RPMI7951 (cell line): ENCODE results near the gene TGFBR3. TPM values are rescaled to one million over a fixed set of nuclear protein-coding genes. Genes with fewer than 3 reads are reported as not detected.

ENCODE experiments used
- DNase-seq: peaks from one replicate; pipeline ENCODE4 v3.0.0-alpha.2; 2012; ENCODE audit warnings: low read depth
- total RNA-seq: library from RNA; depleted of rRNA; stranded (reverse); fragments of >200 nt; shearing (Covaris generic); gene quantifications from 2 replicates; pipeline ENCODE4 v1.2.3, GENCODE V29; 2014; rRNA removed

The TGFBR3 gene
- total RNA-seq, 1 experiment from 2014 or later, result 7.3 TPM

DNA sequence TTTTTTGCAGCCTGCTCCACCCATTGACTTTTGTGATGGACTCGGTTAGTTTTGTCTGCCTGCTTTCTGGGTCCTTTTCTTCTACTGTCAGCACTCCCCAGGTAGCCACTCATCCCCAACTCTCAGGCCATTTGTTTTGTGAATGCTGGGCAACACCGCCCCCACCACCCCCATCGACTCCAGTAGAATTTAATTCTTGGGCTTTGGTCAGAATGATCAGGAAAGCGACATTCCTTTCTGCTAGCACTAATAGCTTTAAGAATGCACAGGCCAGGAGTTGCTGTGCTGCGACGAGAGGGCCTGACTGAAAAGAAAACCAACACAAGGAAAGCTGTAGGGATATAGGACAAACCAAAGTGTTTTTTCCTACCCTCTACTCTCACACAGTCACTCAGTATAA lies 240.9 kb downstream of the TGFBR3 start:
- DNase-seq, result no peak

DNA sequence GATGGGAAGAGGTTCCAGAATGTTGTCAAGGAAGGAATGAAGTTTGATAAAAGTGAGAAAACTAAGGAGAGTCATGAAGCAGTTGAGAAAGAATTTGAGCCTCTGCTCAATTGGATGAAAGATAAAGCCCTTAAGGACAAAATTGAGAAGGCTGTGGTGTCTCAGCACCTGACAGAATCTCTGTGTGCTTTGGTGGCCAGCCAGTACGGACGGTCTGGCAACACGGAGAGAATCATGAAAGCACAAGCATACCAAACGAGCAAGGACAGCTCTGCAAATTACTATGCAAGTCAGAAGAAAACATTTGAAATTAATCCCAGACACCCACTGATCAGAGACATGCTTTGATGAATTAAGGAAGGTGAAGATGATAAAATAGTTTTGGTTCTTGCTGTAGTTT lies 242.5 kb downstream of the TGFBR3 start:
- DNase-seq, result no peak

GRCh38 chr1:91640877-91641526 lies 244.9 kb downstream of the TGFBR3 start:
- no peak for DNase-seq

GRCh38 chr1:91637539-91637994 lies 248.4 kb downstream of the TGFBR3 start:
- DNase-seq, result no peak

DNA sequence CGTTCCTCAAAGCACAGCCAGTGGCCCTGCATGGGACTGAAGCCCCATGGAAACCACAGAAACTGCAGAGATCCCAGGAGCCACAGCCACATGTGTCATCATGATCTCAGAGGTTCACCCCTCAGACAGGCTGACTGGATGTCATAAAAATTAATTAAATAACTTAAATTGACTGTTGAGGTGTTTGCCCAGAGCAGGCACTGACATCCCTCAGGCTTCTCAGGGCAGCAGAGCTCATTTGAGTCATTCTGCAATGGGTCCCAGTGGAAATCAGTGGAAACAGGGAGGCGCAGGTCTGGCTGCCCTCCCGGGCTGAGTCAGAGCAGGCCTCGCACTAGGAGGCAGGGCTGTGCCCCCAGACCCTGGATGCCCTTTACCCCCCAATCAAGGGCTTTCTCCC lies 250.2 kb downstream of the TGFBR3 start:
- peak; percentile 9 for DNase-seq

DNA sequence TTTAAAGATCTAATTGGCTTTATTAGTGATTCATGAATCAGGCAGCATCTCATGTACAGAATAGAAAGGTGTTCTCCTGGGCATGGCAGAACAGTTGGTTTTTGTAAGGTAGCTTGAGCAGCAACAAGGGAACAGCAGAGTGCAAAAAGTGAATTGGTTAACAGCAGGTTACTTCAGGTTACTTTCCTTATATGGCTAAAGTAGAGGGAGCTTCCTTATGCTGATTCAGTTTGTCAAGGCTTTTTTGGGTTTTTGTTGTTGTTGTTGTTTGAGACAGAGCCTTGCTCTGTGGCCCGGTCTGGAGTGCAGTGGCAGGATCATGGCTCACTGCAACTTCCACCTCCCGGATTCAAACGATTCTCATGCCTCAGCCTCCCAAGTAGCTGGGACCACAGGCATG lies 252.5 kb downstream of the TGFBR3 start:
- DNase-seq, result no peak

DNA sequence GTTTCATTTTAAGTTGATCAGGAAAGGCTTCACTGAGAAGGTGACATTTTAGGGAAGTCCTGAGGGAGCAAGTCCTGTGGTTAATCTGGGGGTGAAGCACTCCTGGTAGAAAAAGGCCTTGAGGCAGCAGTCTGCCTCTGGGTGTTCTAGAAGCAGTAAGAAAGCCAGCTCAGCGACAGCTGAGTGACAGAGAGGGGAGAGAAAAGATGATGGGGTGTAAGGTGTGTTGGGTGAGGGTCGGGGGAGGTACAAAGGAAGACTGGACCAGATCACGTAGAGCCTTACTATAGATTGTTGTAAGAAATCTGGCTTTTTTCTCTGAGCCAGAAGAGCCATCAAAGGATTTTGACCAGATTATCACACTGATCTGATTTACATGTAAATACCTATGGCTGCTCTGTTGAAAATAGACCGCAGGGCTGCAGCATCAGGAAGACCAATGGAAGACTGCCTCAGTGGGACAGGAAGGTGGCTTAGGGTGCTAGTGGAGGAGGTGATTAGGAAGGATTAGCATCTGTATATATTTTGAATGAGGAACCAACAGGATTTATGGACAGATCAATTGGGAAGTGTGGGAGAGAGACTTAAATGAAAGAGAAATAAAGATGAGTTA lies 254.1 kb downstream of the TGFBR3 start:
- no peak for DNase-seq

DNA sequence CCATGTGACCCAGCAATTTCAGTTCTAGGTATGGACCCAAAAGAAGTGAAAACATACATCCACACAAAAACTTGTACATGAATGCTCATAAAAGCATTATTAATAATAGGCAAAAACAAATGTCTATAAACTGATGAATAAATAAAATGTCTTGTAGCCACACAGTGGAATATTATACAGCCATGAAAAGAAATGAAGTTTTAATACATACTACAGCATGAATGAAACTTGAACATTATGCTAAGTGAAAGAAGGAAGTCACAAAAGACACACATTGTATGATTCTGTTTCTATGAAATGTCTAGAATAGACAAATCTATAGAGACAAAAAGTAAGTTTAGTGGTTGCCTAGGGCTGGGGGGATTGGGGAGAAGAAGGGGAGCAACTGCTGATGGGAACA lies 255.1 kb downstream of the TGFBR3 start:
- no peak for DNase-seq

Other genes starting within 250 kb of the TGFBR3 start
- gene BRDT, start 63.2 kb upstream of the TGFBR3 start, total RNA-seq, result not detected in 2 replicates
- 2.6 and 2.8 TPM in 2 replicates for gene EPHX4, start 143.8 kb upstream of the TGFBR3 start, total RNA-seq
- not detected in 2 replicates for gene SETSIP, start 189.3 kb upstream of the TGFBR3 start, total RNA-seq
- 0.49 and 0.72 TPM in 2 replicates for gene BTBD8, start 194.2 kb upstream of the TGFBR3 start, total RNA-seq